Caco-2 (cell line): Measurements from ENCODE around the gene IGF1. TPM values are rescaled to one million over a fixed set of nuclear protein-coding genes. Genes with fewer than 3 reads are reported as not detected.

ENCODE experiments used
- BruUV-seq: library from RNA; stranded (reverse); fragments of 400-500 nt; replicated peaks from 2 replicates; lab custom pipeline; 2021; lab: Mats Ljungman, UMichigan
- CTCF ChIA-PET: fragments of 300-600 bp; sonication (Branson Sonifier 250); formaldehyde crosslinking; loops from one replicate; lab custom pipeline; 2022; ENCODE audit warnings: antibody characterized with exemption; lab: Charles Lee
- POLR2A ChIA-PET: fragments of 300-600 bp; sonication (Branson Sonifier 250); formaldehyde crosslinking; loops from one replicate; lab custom pipeline; 2022; ENCODE audit warnings: antibody characterized with exemption; lab: Charles Lee
- DNase-seq, 2 experiments: peaks; one replicate each; pipeline versions ENCODE4 v3.0.0 to v3.0.0-alpha.2; 2020 to 2022
- H3K27me3 ChIP-seq: replicated peaks from 2 replicates; pipeline ENCODE4 v1.6.0; 2011; ENCODE audit warnings: low read length; ENCODE audit not compliant: control insufficient read depth, insufficient read depth
- H3K36me3 ChIP-seq: 2 replicates; pipeline ENCODE4 v1.5.1; 2011; ENCODE audit warnings: low read length; ENCODE audit not compliant: control insufficient read depth, insufficient read depth
- H3K4me1 ChIP-seq: fragments of 250-450 bp; sonication (Bioruptor Pico); 2 replicates; pipeline ENCODE4 v1.5.1; 2020; ENCODE audit warnings: mild to moderate bottlenecking
- H3K4me3 ChIP-seq: 2 replicates; pipeline ENCODE4 v1.5.1; 2011; ENCODE audit warnings: low read depth, mild to moderate bottlenecking, control low read depth, low read length
- H3K9me3 ChIP-seq: fragments of 250-450 bp; sonication (Bioruptor Pico); 2 replicates; pipeline ENCODE4 v1.5.1; 2020; ENCODE audit warnings: mild to moderate bottlenecking, moderate library complexity
- H3K27ac Mint-ChIP-seq: one replicate; pipeline ENCODE4 v1.8.0; 2022; ENCODE audit warnings: mixed read lengths; ENCODE audit not compliant: unreplicated experiment
- H3K27me3 Mint-ChIP-seq: one replicate; pipeline ENCODE4 v1.8.0; 2022; ENCODE audit warnings: mixed read lengths; ENCODE audit not compliant: insufficient read depth, unreplicated experiment
- H3K36me3 Mint-ChIP-seq: one replicate; pipeline ENCODE4 v1.8.0; 2022; ENCODE audit warnings: mild to moderate bottlenecking, mixed read lengths; ENCODE audit not compliant: insufficient read depth, unreplicated experiment
- H3K4me1 Mint-ChIP-seq: one replicate; pipeline ENCODE4 v1.8.0; 2022; ENCODE audit warnings: low read depth, mixed read lengths; ENCODE audit not compliant: unreplicated experiment
- H3K4me3 Mint-ChIP-seq: one replicate; pipeline ENCODE4 v1.8.0; 2022; ENCODE audit warnings: mild to moderate bottlenecking, moderate library complexity, mixed read lengths; ENCODE audit not compliant: unreplicated experiment
- H3K9me3 Mint-ChIP-seq: one replicate; pipeline ENCODE4 v1.8.0; 2022; ENCODE audit warnings: mixed read lengths; ENCODE audit not compliant: unreplicated experiment
- intact Hi-C: fragments of 100-400 bp; cut with micrococcal nuclease; formaldehyde crosslinking; loops from one replicate; pipeline ENCODE4 v1.10.0; 2022; ENCODE audit not compliant: unreplicated experiment
- total RNA-seq: library from RNA; stranded (reverse); gene quantifications from 2 replicates; pipeline ENCODE4 v1.2.3, GENCODE V29; 2022
- TF ChIP-seq, protein P1 (sequence below), 2 experiments: fragments of 200-600 bp in 1 of 2; IDR thresholded peaks; 1 replicate in 1 of 2; 2 replicates in 1 of 2; pipeline versions ENCODE4 v1.5.1 to v1.8.0; 2011 to 2022; ENCODE audit warnings: antibody characterized with exemption in 1 of 2, control low read depth in 1 of 2, inconsistent platforms in 1 of 2, low read depth in 1 of 2, low read length in 1 of 2, mild to moderate bottlenecking in 1 of 2, moderate library complexity in 1 of 2; ENCODE audit not compliant: insufficient read depth in 1 of 2, severe bottlenecking in 1 of 2, unreplicated experiment in 1 of 2

Gene IGF1
- total RNA-seq, 1 experiment from 2014 or later, result 2.3 TPM

DNA sequence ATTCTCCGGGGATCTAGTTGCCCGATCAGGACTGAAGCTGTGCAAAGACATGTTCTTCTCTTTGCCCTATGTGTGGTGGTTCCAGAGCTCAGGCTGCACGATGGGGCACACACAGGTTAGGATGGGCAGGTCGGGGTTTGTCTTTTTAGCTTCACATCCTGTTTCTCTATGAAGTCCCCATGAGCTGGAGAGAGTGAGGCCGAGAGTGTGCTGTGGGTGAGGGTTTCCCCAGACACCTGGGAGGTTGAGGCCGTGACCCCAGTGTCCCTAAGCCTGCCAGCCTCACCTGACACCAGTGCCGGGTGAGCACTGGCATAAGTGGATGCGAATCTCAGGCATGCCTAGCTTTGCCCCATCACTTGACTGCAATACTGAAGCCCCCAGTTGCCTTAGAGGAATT, 32.9 kb upstream of the IGF1 start:
- TF ChIP-seq, protein P1, sequence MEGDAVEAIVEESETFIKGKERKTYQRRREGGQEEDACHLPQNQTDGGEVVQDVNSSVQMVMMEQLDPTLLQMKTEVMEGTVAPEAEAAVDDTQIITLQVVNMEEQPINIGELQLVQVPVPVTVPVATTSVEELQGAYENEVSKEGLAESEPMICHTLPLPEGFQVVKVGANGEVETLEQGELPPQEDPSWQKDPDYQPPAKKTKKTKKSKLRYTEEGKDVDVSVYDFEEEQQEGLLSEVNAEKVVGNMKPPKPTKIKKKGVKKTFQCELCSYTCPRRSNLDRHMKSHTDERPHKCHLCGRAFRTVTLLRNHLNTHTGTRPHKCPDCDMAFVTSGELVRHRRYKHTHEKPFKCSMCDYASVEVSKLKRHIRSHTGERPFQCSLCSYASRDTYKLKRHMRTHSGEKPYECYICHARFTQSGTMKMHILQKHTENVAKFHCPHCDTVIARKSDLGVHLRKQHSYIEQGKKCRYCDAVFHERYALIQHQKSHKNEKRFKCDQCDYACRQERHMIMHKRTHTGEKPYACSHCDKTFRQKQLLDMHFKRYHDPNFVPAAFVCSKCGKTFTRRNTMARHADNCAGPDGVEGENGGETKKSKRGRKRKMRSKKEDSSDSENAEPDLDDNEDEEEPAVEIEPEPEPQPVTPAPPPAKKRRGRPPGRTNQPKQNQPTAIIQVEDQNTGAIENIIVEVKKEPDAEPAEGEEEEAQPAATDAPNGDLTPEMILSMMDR (IDR thresholded peaks at IDR 0.05; ENCODE audit: insufficient read depth in 1 of 2, low read depth in 1 of 2, low read length in 1 of 2, severe bottlenecking in 1 of 2, unreplicated experiment in 1 of 2), result no peak
- ChIA-PET CTCF (interaction anchor here (0.5 kb wide), 1 partner anchor 229 kb away, joined by 3 read pairs; no protein-coding TSS in a partner anchor), POLR2A (no interaction called here)
- Histone ChIP-seq H3K9me3 (no peaks in the 10 kb centered on the region), H3K4me1 (no peaks in the 10 kb centered on the region), H3K36me3 (no peaks in the 10 kb centered on the region), H3K27me3 (no peaks in the 10 kb centered on the region), H3K4me3 (no peak overlapping the region)
- no peak overlapping the region for H3K4me3 Mint-ChIP-seq
- intact Hi-C loops, result no loop called here
- no peaks in the 10 kb centered on the region for H3K9me3 Mint-ChIP-seq
- H3K27ac Mint-ChIP-seq, result no peak overlapping the region
- no peaks in the 10 kb centered on the region for H3K27me3 Mint-ChIP-seq
- no TSS peak for BruUV-seq
- no peaks in the 10 kb centered on the region for H3K4me1 Mint-ChIP-seq
- DNase-seq, result no peak
- no peaks in the 10 kb centered on the region for H3K36me3 Mint-ChIP-seq

DNA sequence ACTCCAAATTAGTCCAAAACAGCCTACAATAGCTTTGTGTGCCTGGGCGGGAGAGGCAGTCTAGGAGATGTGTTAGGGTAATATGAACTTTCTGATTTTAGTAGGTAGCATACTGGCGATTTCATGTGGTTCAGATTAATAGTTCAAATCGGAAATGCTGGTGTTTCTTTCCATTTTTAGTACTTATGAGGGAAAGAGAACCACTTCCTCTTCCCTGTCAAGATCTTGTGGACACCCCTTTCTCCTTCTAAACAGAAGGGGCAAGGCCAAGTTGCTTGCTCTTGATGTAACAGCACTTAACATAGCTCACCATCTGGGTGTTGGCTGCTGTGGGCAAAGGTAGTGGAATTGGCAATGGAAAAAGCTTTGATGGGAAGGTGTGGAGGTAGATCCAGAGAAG, 32.2 kb upstream of the IGF1 start:
- Mint-ChIP-seq H3K36me3 (no peaks in the 10 kb centered on the region), H3K27me3 (no peaks in the 10 kb centered on the region), H3K9me3 (no peaks in the 10 kb centered on the region), H3K4me1 (no peaks in the 10 kb centered on the region), H3K27ac (no peak overlapping the region), H3K4me3 (no peak overlapping the region)
- Histone ChIP-seq H3K36me3 (no peaks in the 10 kb centered on the region), H3K4me1 (no peaks in the 10 kb centered on the region), H3K9me3 (no peaks in the 10 kb centered on the region), H3K27me3 (no peaks in the 10 kb centered on the region), H3K4me3 (no peak overlapping the region)
- intact Hi-C loops, result no loop called here
- BruUV-seq, result no TSS peak
- DNase-seq, result no peak
- TF ChIP-seq, protein P1 (IDR thresholded peaks at IDR 0.05; ENCODE audit: insufficient read depth in 1 of 2, low read depth in 1 of 2, low read length in 1 of 2, severe bottlenecking in 1 of 2, unreplicated experiment in 1 of 2), result no peak
- ChIA-PET CTCF (interaction anchor here (0.5 kb wide), 1 partner anchor 679 kb away, joined by 4 read pairs; no protein-coding TSS in a partner anchor), POLR2A (no interaction called here)

DNA sequence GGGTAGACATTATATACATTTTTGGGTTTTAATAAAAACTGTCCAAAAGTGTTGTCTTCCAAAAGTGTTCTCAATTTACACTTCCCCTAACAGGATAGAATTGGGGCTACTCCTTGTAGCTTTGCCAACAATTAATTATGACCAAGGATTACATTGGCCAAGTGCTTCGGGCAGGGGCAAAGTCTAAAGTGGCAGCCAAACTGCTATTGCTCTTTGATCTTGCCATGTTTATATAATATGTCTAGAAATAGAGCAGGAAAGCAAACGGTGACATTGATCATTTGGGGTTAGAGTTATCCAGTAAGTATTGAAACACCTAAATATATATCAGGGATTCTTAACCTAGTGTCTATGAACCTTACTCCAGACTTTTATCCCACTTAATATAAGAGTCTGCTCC, 31.2 kb upstream of the IGF1 start:
- no peaks in the 10 kb centered on the region for H3K36me3 ChIP-seq
- no peaks in the 10 kb centered on the region for H3K4me1 ChIP-seq
- no peak overlapping the region for H3K4me3 ChIP-seq
- intact Hi-C loops, result no loop called here
- Mint-ChIP-seq H3K27ac (no peak overlapping the region), H3K36me3 (no peaks in the 10 kb centered on the region), H3K27me3 (no peaks in the 10 kb centered on the region), H3K9me3 (peaks cover 8% of the 10 kb centered on the region), H3K4me1 (no peaks in the 10 kb centered on the region), H3K4me3 (no peak overlapping the region)
- ChIA-PET CTCF (no interaction called here), POLR2A (no interaction called here)
- no peaks in the 10 kb centered on the region for H3K27me3 ChIP-seq
- H3K9me3 ChIP-seq, result peaks cover 5% of the 10 kb centered on the region; the same call in 1 of the 2 replicates
- BruUV-seq, result no TSS peak
- TF ChIP-seq, protein P1 (IDR thresholded peaks at IDR 0.05; ENCODE audit: insufficient read depth in 1 of 2, low read depth in 1 of 2, low read length in 1 of 2, severe bottlenecking in 1 of 2, unreplicated experiment in 1 of 2), result no peak
- DNase-seq, result no peak
